NCI-H82 (cell line): ENCODE results near the gene DNAJC30.

ENCODE experiments used
- DNase-seq: peaks from one replicate; lab custom pipeline; 2025; lab: John Stamatoyannopoulos, UW

The DNAJC30 gene

GRCh38 chr7:73646785-73647724 is 36.2 kb downstream of the DNAJC30 start:
- DNase-seq = no peak

- DNase-seq = no peak
Measured at GRCh38 chr7:73645643-73646174, 37.5 kb downstream of the DNAJC30 start.

GRCh38 chr7:73644688-73645286 is 38.5 kb downstream of the DNAJC30 start:
- no peak for DNase-seq

GRCh38 chr7:73642834-73643233 is 40.4 kb downstream of the DNAJC30 start:
- no peak for DNase-seq

GRCh38 chr7:73638911-73639310 is 44.3 kb downstream of the DNAJC30 start:
- no peak for DNase-seq

GRCh38 chr7:73635428-73636200 is 47.6 kb downstream of the DNAJC30 start:
- no peak for DNase-seq

GRCh38 chr7:73633844-73634243 is 49.4 kb downstream of the DNAJC30 start:
- no peak for DNase-seq

GRCh38 chr7:73633323-73633722 is 49.9 kb downstream of the DNAJC30 start:
- no peak for DNase-seq

- no peak for DNase-seq
Measured at GRCh38 chr7:73631558-73631957, 51.7 kb downstream of the DNAJC30 start.
